ENCODE results near the gene BLOC1S4. TPM values are rescaled to one million over a fixed set of nuclear protein-coding genes. Genes with fewer than 3 reads are reported as not detected.
"Not testable (repeated sequence)": the region's sequence is repeated elsewhere in the genome, so short reads cannot be mapped to it uniquely, and the experiment has no call there.

BLOC1S4 gene
- total and polyA plus RNA-seq, 2 donors (not counting 1 experiment from before 2014, with no cell fraction given), result 26.3 to 35.5 TPM

DNA sequence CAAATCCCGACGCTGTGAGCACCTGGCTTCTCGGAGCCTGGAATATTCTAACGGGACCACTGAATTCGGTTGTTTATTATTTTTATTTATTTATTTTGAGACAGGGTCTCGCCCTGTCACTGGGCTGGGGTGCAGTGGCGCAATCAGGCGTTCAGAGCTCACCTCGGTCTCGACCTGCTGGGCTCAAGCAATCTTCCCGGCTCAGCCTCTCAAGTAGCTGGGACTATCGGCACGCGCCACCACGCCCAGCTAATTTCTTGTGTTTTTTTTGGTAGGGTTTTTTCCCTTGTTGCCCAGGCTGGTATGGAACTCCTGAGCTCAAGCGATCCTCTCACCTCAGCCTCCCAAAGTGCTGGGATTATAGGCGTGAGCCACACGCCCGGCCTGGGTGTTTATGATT lies 43.8 kb upstream of the BLOC1S4 start:
- H3K4me1 Mint-ChIP-seq, result peaks cover 35% of the 10 kb centered on the region
- Histone ChIP-seq H4K20me1 (ENCODE audit: control insufficient read depth, insufficient read depth, low read length, poor library complexity, severe bottlenecking) (peaks cover 22% of the 10 kb centered on the region), H2AFZ (ENCODE audit: insufficient read depth, low read depth, low read length, poor library complexity, severe bottlenecking) (no peak overlapping the region), H3K9me3 (ENCODE audit: control extremely low read depth in 1 of 3, control insufficient read depth in 2 of 3, insufficient read depth in 1 of 3, low read length in 2 of 3) (peaks cover 0 to 2% (median 0%) of the 10 kb centered on the region in 3 donors), H3K4me2 (replicated peaks; ENCODE audit: low read depth, low read length, poor library complexity, severe bottlenecking) (no peak overlapping the region), H3K27ac (ENCODE audit: low read length in 2 of 2) (no peak overlapping the region), H3K9ac (ENCODE audit: low read length) (no peak overlapping the region), H3K79me2 (ENCODE audit: control insufficient read depth, insufficient read depth, low read length) (peaks cover 21% of the 10 kb centered on the region), H3K36me3 (replicated peaks in 1 of 2; ENCODE audit: control extremely low read depth in 1 of 2, control insufficient read depth in 1 of 2, extremely low read depth in 1 of 2, insufficient read depth in 2 of 2, low read length in 1 of 2) (peaks cover 0 to 16% of the 10 kb centered on the region in 2 experiments), H3K27me3 (replicated peaks in 1 of 4; ENCODE audit: control extremely low read depth in 1 of 4, control insufficient read depth in 3 of 4, insufficient read depth in 4 of 4, low read length in 3 of 4) (peaks cover 0 to 2% (median 0%) of the 10 kb centered on the region in 4 experiments), H3K4me1 (ENCODE audit: control insufficient read depth in 2 of 2, insufficient read depth in 2 of 2, low read length in 2 of 2) (peaks cover 26 to 34% of the 10 kb centered on the region in 2 donors), H3K4me3 (ENCODE audit: control extremely low read depth in 1 of 5, extremely low read depth in 1 of 5, insufficient read depth in 1 of 5, low read depth in 2 of 5, low read length in 4 of 5) (no peak overlapping the region)
- WGBS (ENCODE audit: insufficient coverage), result 96% methylated on average over 16 of the region's 19 CpGs
- H3K27me3 Mint-ChIP-seq, result no peaks in the 10 kb centered on the region
- ATAC-seq (ENCODE audit: low read depth) (no peak), DNase-seq (no peak)
- TF ChIP-seq, protein P1, sequence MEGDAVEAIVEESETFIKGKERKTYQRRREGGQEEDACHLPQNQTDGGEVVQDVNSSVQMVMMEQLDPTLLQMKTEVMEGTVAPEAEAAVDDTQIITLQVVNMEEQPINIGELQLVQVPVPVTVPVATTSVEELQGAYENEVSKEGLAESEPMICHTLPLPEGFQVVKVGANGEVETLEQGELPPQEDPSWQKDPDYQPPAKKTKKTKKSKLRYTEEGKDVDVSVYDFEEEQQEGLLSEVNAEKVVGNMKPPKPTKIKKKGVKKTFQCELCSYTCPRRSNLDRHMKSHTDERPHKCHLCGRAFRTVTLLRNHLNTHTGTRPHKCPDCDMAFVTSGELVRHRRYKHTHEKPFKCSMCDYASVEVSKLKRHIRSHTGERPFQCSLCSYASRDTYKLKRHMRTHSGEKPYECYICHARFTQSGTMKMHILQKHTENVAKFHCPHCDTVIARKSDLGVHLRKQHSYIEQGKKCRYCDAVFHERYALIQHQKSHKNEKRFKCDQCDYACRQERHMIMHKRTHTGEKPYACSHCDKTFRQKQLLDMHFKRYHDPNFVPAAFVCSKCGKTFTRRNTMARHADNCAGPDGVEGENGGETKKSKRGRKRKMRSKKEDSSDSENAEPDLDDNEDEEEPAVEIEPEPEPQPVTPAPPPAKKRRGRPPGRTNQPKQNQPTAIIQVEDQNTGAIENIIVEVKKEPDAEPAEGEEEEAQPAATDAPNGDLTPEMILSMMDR (IDR thresholded peaks at IDR 0.05), result no peak
- no peak for TF ChIP-seq EZH2 (IDR thresholded peaks at IDR 0.05; ENCODE audit: borderline replicate concordance, insufficient read depth, low read depth, low read length, poor library complexity, severe bottlenecking)
- no peak overlapping the region for H3K27ac Mint-ChIP-seq
- ChIA-PET CTCF (interaction anchor here (1.0 to 3.4 kb wide), 2 partner anchors 202 to 371 kb away, joined by 3 to 14 read pairs; partner anchors contain the start of gene TADA2B), POLR2A (interaction anchor here (0.6 kb wide), 1 partner anchor 32 kb away, joined by 3 read pairs; the partner anchor contains the start of gene MRFAP1)
- H3K9me3 Mint-ChIP-seq (ENCODE audit: insufficient read depth), result no peaks in the 10 kb centered on the region
- intact Hi-C loops (cut with micrococcal nuclease), result no loop called here
- H3K4me3 Mint-ChIP-seq, result no peak overlapping the region

DNA sequence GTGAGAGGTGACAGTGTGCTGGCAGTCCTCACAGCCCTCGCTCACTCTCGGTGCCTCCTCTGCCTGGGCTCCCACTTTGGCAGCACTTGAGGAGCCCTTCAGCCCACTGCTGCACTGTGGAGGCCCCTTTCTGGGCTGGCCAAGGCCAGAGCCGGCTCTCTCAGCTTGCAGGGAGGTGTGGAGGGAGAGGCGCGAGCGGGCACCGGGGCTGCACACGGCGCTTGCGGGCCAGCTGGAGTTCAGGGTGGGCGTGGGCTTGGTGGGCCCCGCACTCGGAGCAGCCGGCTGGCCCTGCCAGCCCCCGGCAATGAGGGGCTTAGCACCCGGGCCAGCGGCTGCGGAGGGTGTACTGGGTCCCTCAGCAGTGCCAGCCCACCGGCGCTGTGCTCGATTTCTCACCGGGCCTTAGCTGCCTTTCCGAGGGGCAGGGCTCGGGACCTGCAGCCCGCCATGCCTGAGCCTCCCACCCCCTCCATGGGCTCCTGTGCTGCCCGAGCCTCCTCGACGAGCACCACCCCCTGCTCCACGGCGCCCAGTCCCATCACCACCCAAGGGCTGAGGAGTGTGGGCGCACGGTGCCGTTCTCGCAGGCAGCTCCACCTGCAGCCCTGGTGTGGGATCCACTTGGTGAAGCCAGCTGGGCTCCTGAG lies 43.3 kb upstream of the BLOC1S4 start:
- 98% methylated on average over 17 of the region's 34 CpGs for WGBS (ENCODE audit: insufficient coverage)
- H3K9ac ChIP-seq (ENCODE audit: low read length); H3K27me3 ChIP-seq (replicated peaks in 1 of 4; ENCODE audit: control extremely low read depth in 1 of 4, control insufficient read depth in 3 of 4, insufficient read depth in 4 of 4, low read length in 3 of 4); DNase-seq; H3K4me3 ChIP-seq (ENCODE audit: control extremely low read depth in 1 of 5, extremely low read depth in 1 of 5, insufficient read depth in 1 of 5, low read depth in 2 of 5, low read length in 4 of 5); H3K9me3 ChIP-seq (ENCODE audit: control extremely low read depth in 1 of 3, control insufficient read depth in 2 of 3, insufficient read depth in 1 of 3, low read length in 2 of 3); H2AFZ ChIP-seq (ENCODE audit: insufficient read depth, low read depth, low read length, poor library complexity, severe bottlenecking); H3K27ac ChIP-seq (ENCODE audit: low read length in 2 of 2); H3K27me3 Mint-ChIP-seq; H3K4me2 ChIP-seq (replicated peaks; ENCODE audit: low read depth, low read length, poor library complexity, severe bottlenecking); H3K9me3 Mint-ChIP-seq (ENCODE audit: insufficient read depth); ATAC-seq (ENCODE audit: low read depth); intact Hi-C loops (cut with micrococcal nuclease): not testable (repeated sequence)
- Histone ChIP-seq H3K36me3 (replicated peaks in 1 of 2; ENCODE audit: control extremely low read depth in 1 of 2, control insufficient read depth in 1 of 2, extremely low read depth in 1 of 2, insufficient read depth in 2 of 2, low read length in 1 of 2) (peaks cover 0 to 16% of the 10 kb centered on the region in 2 experiments), H3K4me1 (ENCODE audit: control insufficient read depth in 2 of 2, insufficient read depth in 2 of 2, low read length in 2 of 2) (peaks cover 27 to 35% of the 10 kb centered on the region in 2 donors), H3K79me2 (ENCODE audit: control insufficient read depth, insufficient read depth, low read length) (peaks cover 21% of the 10 kb centered on the region), H4K20me1 (ENCODE audit: control insufficient read depth, insufficient read depth, low read length, poor library complexity, severe bottlenecking) (peaks cover 25% of the 10 kb centered on the region)
- ChIA-PET CTCF (interaction anchor here (1.0 to 3.4 kb wide), 4 partner anchors 12 to 370 kb away, joined by 3 to 14 read pairs (median 3); partner anchors contain the start of gene TADA2B), POLR2A (interaction anchor here (1.2 to 1.6 kb wide), 5 partner anchors 14 to 98 kb away, joined by 3 to 23 read pairs (median 8); partner anchors contain the start of genes BLOC1S4, MAN2B2, MRFAP1 and MRFAP1L1)
- Mint-ChIP-seq H3K4me1 (peaks cover 40% of the 10 kb centered on the region), H3K27ac (peak overlapping the region; percentile 99), H3K4me3 (peak overlapping the region; percentile 91)

DNA sequence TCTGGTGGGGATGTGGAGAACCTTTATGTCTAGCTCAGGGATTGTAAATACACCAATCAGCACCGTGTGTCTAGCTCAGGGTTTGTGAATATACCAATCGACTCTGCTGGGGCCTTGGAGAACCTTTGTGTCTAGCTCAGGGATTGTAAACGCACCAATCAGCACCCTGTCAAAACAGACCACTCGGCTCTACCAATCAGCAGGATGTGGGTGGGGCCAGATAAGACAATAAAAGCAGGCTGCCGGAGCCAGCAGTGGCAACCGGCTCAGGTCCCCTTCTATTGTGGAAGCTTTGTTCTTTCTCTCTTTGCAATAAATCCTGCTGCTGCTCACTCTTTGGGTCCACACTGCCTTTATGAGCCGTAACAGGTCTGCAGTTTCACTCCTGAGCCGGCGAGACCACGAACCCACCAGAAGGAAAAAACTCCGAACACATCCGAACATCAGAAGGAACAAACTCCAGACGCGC lies 42.7 kb upstream of the BLOC1S4 start:
- H3K27me3 ChIP-seq (replicated peaks in 1 of 4; ENCODE audit: control extremely low read depth in 1 of 4, control insufficient read depth in 3 of 4, insufficient read depth in 4 of 4, low read length in 3 of 4); H3K9me3 Mint-ChIP-seq (ENCODE audit: insufficient read depth); ATAC-seq (ENCODE audit: low read depth); H3K27me3 Mint-ChIP-seq; intact Hi-C loops (cut with micrococcal nuclease); H3K9me3 ChIP-seq (ENCODE audit: control extremely low read depth in 1 of 3, control insufficient read depth in 2 of 3, insufficient read depth in 1 of 3, low read length in 2 of 3): not testable (repeated sequence)
- peaks cover 25% of the 10 kb centered on the region for H4K20me1 ChIP-seq (ENCODE audit: control insufficient read depth, insufficient read depth, low read length, poor library complexity, severe bottlenecking)
- peak; percentile 55 for DNase-seq
- 36% methylated on average over 10 of the region's 14 CpGs for WGBS (ENCODE audit: insufficient coverage)
- peaks cover 21% of the 10 kb centered on the region for H3K79me2 ChIP-seq (ENCODE audit: control insufficient read depth, insufficient read depth, low read length)
- peaks cover 27 to 35% of the 10 kb centered on the region in 2 donors for H3K4me1 ChIP-seq (ENCODE audit: control insufficient read depth in 2 of 2, insufficient read depth in 2 of 2, low read length in 2 of 2)
- H3K36me3 ChIP-seq (replicated peaks in 1 of 2; ENCODE audit: control extremely low read depth in 1 of 2, control insufficient read depth in 1 of 2, extremely low read depth in 1 of 2, insufficient read depth in 2 of 2, low read length in 1 of 2), result peaks cover 0 to 16% of the 10 kb centered on the region in 2 experiments
- peak overlapping the region; percentile 88 for H2AFZ ChIP-seq (ENCODE audit: insufficient read depth, low read depth, low read length, poor library complexity, severe bottlenecking)
- H3K4me3 ChIP-seq (ENCODE audit: control extremely low read depth in 1 of 5, extremely low read depth in 1 of 5, insufficient read depth in 1 of 5, low read depth in 2 of 5, low read length in 4 of 5), result peak overlapping the region; percentile 22 to 82 (median 63)
- peak overlapping the region; percentile 67 to 71 for H3K27ac ChIP-seq (ENCODE audit: low read length in 2 of 2)
- H3K27ac Mint-ChIP-seq, result peak overlapping the region; percentile 99
- peaks cover 41% of the 10 kb centered on the region for H3K4me1 Mint-ChIP-seq
- peak overlapping the region; percentile 91 for H3K4me3 Mint-ChIP-seq
- ChIA-PET POLR2A (interaction anchor here (1.2 to 1.9 kb wide), 6 partner anchors 14 to 236 kb away, joined by 3 to 23 read pairs (median 6); partner anchors contain the start of genes BLOC1S4, MAN2B2, MRFAP1 and MRFAP1L1), CTCF (interaction anchor here (1.2 to 3.4 kb wide), 4 partner anchors 13 to 201 kb away, joined by 3 to 14 read pairs (median 4); partner anchors contain the start of gene MRFAP1L1)
- H3K4me2 ChIP-seq (replicated peaks; ENCODE audit: low read depth, low read length, poor library complexity, severe bottlenecking), result peak overlapping the region; percentile 84
- peak overlapping the region; percentile 78 for H3K9ac ChIP-seq (ENCODE audit: low read length)
